A673 (cell line): ENCODE measurements around the gene XRCC4. TPM values are rescaled to one million over a fixed set of nuclear protein-coding genes. Genes with fewer than 3 reads are reported as not detected.

Experiments used
- BruUV-seq: library from RNA; stranded (reverse); fragments of 400-500 nt; replicated peaks from 2 replicates; lab custom pipeline; 2021; lab: Mats Ljungman, UMichigan
- CTCF ChIA-PET: fragments of 300-600 bp; sonication (Branson Sonifier 250); formaldehyde crosslinking; loops from one replicate; lab custom pipeline; 2022; ENCODE audit warnings: antibody characterized with exemption; lab: Charles Lee
- POLR2A ChIA-PET: fragments of 300-600 bp; sonication (Branson Sonifier 250); formaldehyde crosslinking; loops from one replicate; lab custom pipeline; 2022; ENCODE audit warnings: antibody characterized with exemption; ENCODE audit not compliant: low non-redundant PET; lab: Charles Lee
- DNase-seq: peaks from one replicate; pipeline ENCODE4 v3.0.0-alpha.2; 2015; ENCODE audit warnings: low spot score
- H3K27ac ChIP-seq: fragments of 200-600 bp; sonication (generic); 2 replicates; pipeline ENCODE4 v1.5.1; 2016; ENCODE audit warnings: mixed run types, low read depth, mild to moderate bottlenecking, mixed read lengths, antibody characterized with exemption, low read length; ENCODE audit not compliant: poor library complexity, severe bottlenecking
- H3K27me3 ChIP-seq: fragments of 200-600 bp; sonication (generic); replicated peaks from 2 replicates; pipeline ENCODE4 v1.6.1; 2017; ENCODE audit warnings: mixed run types, low read depth, mild to moderate bottlenecking, mixed read lengths, antibody characterized with exemption, low read length; ENCODE audit not compliant: insufficient read depth, poor library complexity
- H3K36me3 ChIP-seq: fragments of 200-600 bp; sonication (generic); 2 replicates; pipeline ENCODE4 v1.6.1; 2016; ENCODE audit warnings: mixed run types, mild to moderate bottlenecking, mixed read lengths, antibody characterized with exemption, low read length; ENCODE audit not compliant: insufficient read depth, poor library complexity, severe bottlenecking
- H3K4me1 ChIP-seq: fragments of 200-600 bp; sonication (generic); 2 replicates; pipeline ENCODE4 v1.6.1; 2017; ENCODE audit warnings: mixed run types, mild to moderate bottlenecking, mixed read lengths, antibody characterized with exemption, low read length; ENCODE audit not compliant: insufficient read depth, poor library complexity, severe bottlenecking
- H3K4me3 ChIP-seq: fragments of 200-600 bp; sonication (generic); 2 replicates; pipeline ENCODE4 v1.5.1; 2016; ENCODE audit warnings: low read depth, mixed run types, mild to moderate bottlenecking, mixed read lengths, low read length; ENCODE audit not compliant: poor library complexity, severe bottlenecking
- H3K9me3 ChIP-seq: fragments of 200-600 bp; sonication (generic); 2 replicates; pipeline ENCODE4 v1.6.1; 2016; ENCODE audit warnings: mixed run types, low read depth, mild to moderate bottlenecking, mixed read lengths, antibody characterized with exemption, low read length; ENCODE audit not compliant: poor library complexity, severe bottlenecking
- EZH2 ChIP-seq: fragments of 200-600 bp; sonication (generic); IDR thresholded peaks from 2 replicates; pipeline ENCODE4 v1.6.1; 2017; ENCODE audit warnings: borderline replicate concordance, low read depth, mild to moderate bottlenecking, mixed read lengths, antibody characterized with exemption, low read length; ENCODE audit not compliant: poor library complexity, severe bottlenecking
- intact Hi-C: fragments of 100-400 bp; cut with micrococcal nuclease; formaldehyde crosslinking; loops from one replicate; pipeline ENCODE4 v1.10.0; 2022; ENCODE audit not compliant: unreplicated experiment
- total RNA-seq: library from RNA; stranded (reverse); gene quantifications from 2 replicates; pipeline ENCODE4 v1.2.3, GENCODE V29; 2021
- TF ChIP-seq, protein P1 (sequence below): fragments of 300-800, 200-600 bp; sonication (generic); conservative IDR thresholded peaks from 2 replicates; pipeline ENCODE4 v1.5.1; 2017; ENCODE audit warnings: low read depth, mild to moderate bottlenecking, antibody characterized with exemption, low read length, moderate library complexity, mixed read lengths

XRCC4 gene
- total RNA-seq, 1 experiment from 2014 or later: 8.1 TPM

- DNase-seq: no peak
- no peak overlapping the region for H3K27ac ChIP-seq
- TF ChIP-seq EZH2: no peak
- TF ChIP-seq, protein P1, sequence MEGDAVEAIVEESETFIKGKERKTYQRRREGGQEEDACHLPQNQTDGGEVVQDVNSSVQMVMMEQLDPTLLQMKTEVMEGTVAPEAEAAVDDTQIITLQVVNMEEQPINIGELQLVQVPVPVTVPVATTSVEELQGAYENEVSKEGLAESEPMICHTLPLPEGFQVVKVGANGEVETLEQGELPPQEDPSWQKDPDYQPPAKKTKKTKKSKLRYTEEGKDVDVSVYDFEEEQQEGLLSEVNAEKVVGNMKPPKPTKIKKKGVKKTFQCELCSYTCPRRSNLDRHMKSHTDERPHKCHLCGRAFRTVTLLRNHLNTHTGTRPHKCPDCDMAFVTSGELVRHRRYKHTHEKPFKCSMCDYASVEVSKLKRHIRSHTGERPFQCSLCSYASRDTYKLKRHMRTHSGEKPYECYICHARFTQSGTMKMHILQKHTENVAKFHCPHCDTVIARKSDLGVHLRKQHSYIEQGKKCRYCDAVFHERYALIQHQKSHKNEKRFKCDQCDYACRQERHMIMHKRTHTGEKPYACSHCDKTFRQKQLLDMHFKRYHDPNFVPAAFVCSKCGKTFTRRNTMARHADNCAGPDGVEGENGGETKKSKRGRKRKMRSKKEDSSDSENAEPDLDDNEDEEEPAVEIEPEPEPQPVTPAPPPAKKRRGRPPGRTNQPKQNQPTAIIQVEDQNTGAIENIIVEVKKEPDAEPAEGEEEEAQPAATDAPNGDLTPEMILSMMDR: no peak
- CTCF ChIA-PET: no interaction called here
- H3K4me3 ChIP-seq: no peak overlapping the region
- H3K4me1 ChIP-seq: no peaks in the 10 kb centered on the region
- POLR2A ChIA-PET: no interaction called here
- no TSS peak for BruUV-seq
- H3K27me3 ChIP-seq: no peaks in the 10 kb centered on the region
- intact Hi-C loops: no loop called here
- H3K36me3 ChIP-seq: no peaks in the 10 kb centered on the region
- H3K9me3 ChIP-seq: peaks cover 7% of the 10 kb centered on the region
Observed at GRCh38 chr5:83312663-83313062, 235.3 kb downstream of the XRCC4 start.

- Histone ChIP-seq H3K9me3 (peaks cover 7% of the 10 kb centered on the region), H3K4me3 (no peak overlapping the region), H3K27ac (no peak overlapping the region), H3K36me3 (no peaks in the 10 kb centered on the region), H3K27me3 (no peaks in the 10 kb centered on the region), H3K4me1 (no peaks in the 10 kb centered on the region)
- POLR2A ChIA-PET: no interaction called here
- intact Hi-C loops: no loop called here
- BruUV-seq: no TSS peak
- no peak for DNase-seq
- no peak for TF ChIP-seq EZH2
- CTCF ChIA-PET: interaction anchor here (0.6 kb wide), 1 partner anchor 1395 kb away, joined by 3 read pairs; no protein-coding TSS in a partner anchor
Observed at GRCh38 chr5:83313436-83313835, 236.1 kb downstream of the XRCC4 start.

DNA sequence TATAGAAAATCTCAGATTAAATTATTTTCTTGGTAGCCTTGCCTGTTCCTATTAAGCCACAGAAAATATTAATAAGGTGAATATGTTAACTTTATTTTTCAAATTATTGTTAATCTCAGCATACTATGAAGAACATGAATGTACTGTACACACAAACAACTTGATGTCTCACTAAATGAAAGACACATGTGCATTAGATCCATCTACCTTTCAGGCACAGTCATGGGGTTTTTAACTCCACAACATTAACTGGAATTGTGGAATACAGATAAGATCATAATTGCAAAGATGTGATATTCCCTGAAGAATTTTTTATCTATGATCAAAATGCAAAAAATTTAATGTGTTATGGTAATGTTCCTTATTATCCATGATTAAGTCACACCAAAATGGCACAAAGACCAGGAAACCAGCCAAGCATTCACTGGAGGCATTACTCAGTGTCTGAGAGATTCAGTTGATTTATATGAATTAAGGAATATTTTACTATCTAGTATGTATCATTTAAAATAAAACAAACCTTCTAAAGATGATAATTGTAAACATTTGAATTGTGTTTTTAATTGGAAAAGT, 244.2 kb downstream of the XRCC4 start:
- Histone ChIP-seq H3K27me3 (no peaks in the 10 kb centered on the region), H3K4me3 (no peak overlapping the region), H3K36me3 (no peaks in the 10 kb centered on the region), H3K4me1 (no peaks in the 10 kb centered on the region), H3K9me3 (no peaks in the 10 kb centered on the region), H3K27ac (no peak overlapping the region)
- ChIA-PET CTCF (no interaction called here), POLR2A (interaction anchor here (0.7 kb wide), 1 partner anchor 10 kb away, joined by 4 read pairs; no protein-coding TSS in a partner anchor)
- DNase-seq: peak; percentile 26
- no TSS peak for BruUV-seq
- TF ChIP-seq, protein P1: no peak
- no peak for TF ChIP-seq EZH2
- intact Hi-C loops: no loop called here
